HL-60 (cell line): ENCODE measurements around the gene LYSMD3.

Experiments used
- GABPA ChIP-seq: IDR thresholded peaks from 2 replicates; pipeline ENCODE4 v1.6.1; 2012; ENCODE audit warnings: low read depth
- POLR2AphosphoS5 ChIP-seq: IDR thresholded peaks from 2 replicates; pipeline ENCODE4 v1.6.1; 2012; ENCODE audit warnings: low read depth
- TF ChIP-seq, protein P1 (sequence below): IDR thresholded peaks from one replicate; pipeline ENCODE4 v1.5.1; 2011; ENCODE audit warnings: low read length, control low read depth, inconsistent platforms; ENCODE audit not compliant: insufficient read depth
- TF ChIP-seq, protein P2 (sequence below): IDR thresholded peaks from 2 replicates; pipeline ENCODE4 v1.6.1; 2012; ENCODE audit warnings: low read depth; ENCODE audit not compliant: insufficient replicate concordance

- TF ChIP-seq, protein P1, sequence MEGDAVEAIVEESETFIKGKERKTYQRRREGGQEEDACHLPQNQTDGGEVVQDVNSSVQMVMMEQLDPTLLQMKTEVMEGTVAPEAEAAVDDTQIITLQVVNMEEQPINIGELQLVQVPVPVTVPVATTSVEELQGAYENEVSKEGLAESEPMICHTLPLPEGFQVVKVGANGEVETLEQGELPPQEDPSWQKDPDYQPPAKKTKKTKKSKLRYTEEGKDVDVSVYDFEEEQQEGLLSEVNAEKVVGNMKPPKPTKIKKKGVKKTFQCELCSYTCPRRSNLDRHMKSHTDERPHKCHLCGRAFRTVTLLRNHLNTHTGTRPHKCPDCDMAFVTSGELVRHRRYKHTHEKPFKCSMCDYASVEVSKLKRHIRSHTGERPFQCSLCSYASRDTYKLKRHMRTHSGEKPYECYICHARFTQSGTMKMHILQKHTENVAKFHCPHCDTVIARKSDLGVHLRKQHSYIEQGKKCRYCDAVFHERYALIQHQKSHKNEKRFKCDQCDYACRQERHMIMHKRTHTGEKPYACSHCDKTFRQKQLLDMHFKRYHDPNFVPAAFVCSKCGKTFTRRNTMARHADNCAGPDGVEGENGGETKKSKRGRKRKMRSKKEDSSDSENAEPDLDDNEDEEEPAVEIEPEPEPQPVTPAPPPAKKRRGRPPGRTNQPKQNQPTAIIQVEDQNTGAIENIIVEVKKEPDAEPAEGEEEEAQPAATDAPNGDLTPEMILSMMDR = no peak
- TF ChIP-seq POLR2AphosphoS5 (no peak), GABPA (no peak)
- TF ChIP-seq, protein P2, sequence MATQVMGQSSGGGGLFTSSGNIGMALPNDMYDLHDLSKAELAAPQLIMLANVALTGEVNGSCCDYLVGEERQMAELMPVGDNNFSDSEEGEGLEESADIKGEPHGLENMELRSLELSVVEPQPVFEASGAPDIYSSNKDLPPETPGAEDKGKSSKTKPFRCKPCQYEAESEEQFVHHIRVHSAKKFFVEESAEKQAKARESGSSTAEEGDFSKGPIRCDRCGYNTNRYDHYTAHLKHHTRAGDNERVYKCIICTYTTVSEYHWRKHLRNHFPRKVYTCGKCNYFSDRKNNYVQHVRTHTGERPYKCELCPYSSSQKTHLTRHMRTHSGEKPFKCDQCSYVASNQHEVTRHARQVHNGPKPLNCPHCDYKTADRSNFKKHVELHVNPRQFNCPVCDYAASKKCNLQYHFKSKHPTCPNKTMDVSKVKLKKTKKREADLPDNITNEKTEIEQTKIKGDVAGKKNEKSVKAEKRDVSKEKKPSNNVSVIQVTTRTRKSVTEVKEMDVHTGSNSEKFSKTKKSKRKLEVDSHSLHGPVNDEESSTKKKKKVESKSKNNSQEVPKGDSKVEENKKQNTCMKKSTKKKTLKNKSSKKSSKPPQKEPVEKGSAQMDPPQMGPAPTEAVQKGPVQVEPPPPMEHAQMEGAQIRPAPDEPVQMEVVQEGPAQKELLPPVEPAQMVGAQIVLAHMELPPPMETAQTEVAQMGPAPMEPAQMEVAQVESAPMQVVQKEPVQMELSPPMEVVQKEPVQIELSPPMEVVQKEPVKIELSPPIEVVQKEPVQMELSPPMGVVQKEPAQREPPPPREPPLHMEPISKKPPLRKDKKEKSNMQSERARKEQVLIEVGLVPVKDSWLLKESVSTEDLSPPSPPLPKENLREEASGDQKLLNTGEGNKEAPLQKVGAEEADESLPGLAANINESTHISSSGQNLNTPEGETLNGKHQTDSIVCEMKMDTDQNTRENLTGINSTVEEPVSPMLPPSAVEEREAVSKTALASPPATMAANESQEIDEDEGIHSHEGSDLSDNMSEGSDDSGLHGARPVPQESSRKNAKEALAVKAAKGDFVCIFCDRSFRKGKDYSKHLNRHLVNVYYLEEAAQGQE = no peak
These were observed 34.2 kb downstream of the LYSMD3 start for GRCh38 chr5:90495146-90495545.
